Caco-2 (cell line): ENCODE data around the gene PLIN4. TPM values are rescaled to one million over a fixed set of nuclear protein-coding genes. Genes with fewer than 3 reads are reported as not detected.

Experiments used
- BruUV-seq: library from RNA; stranded (reverse); fragments of 400-500 nt; replicated peaks from 2 replicates; lab custom pipeline; 2021; lab: Mats Ljungman, UMichigan
- CTCF ChIA-PET: fragments of 300-600 bp; sonication (Branson Sonifier 250); formaldehyde crosslinking; loops from one replicate; lab custom pipeline; 2022; ENCODE audit warnings: antibody characterized with exemption; lab: Charles Lee
- POLR2A ChIA-PET: fragments of 300-600 bp; sonication (Branson Sonifier 250); formaldehyde crosslinking; loops from one replicate; lab custom pipeline; 2022; ENCODE audit warnings: antibody characterized with exemption; lab: Charles Lee
- DNase-seq, 2 experiments: peaks; one replicate each; pipeline versions ENCODE4 v3.0.0 to v3.0.0-alpha.2; 2020 to 2022
- H3K27me3 ChIP-seq: replicated peaks from 2 replicates; pipeline ENCODE4 v1.6.0; 2011; ENCODE audit warnings: low read length; ENCODE audit not compliant: control insufficient read depth, insufficient read depth
- H3K36me3 ChIP-seq: 2 replicates; pipeline ENCODE4 v1.5.1; 2011; ENCODE audit warnings: low read length; ENCODE audit not compliant: control insufficient read depth, insufficient read depth
- H3K4me1 ChIP-seq: fragments of 250-450 bp; sonication (Bioruptor Pico); 2 replicates; pipeline ENCODE4 v1.5.1; 2020; ENCODE audit warnings: mild to moderate bottlenecking
- H3K4me3 ChIP-seq: 2 replicates; pipeline ENCODE4 v1.5.1; 2011; ENCODE audit warnings: low read depth, mild to moderate bottlenecking, control low read depth, low read length
- H3K9me3 ChIP-seq: fragments of 250-450 bp; sonication (Bioruptor Pico); 2 replicates; pipeline ENCODE4 v1.5.1; 2020; ENCODE audit warnings: mild to moderate bottlenecking, moderate library complexity
- H3K27ac Mint-ChIP-seq: one replicate; pipeline ENCODE4 v1.8.0; 2022; ENCODE audit warnings: mixed read lengths; ENCODE audit not compliant: unreplicated experiment
- H3K27me3 Mint-ChIP-seq: one replicate; pipeline ENCODE4 v1.8.0; 2022; ENCODE audit warnings: mixed read lengths; ENCODE audit not compliant: insufficient read depth, unreplicated experiment
- H3K36me3 Mint-ChIP-seq: one replicate; pipeline ENCODE4 v1.8.0; 2022; ENCODE audit warnings: mild to moderate bottlenecking, mixed read lengths; ENCODE audit not compliant: insufficient read depth, unreplicated experiment
- H3K4me1 Mint-ChIP-seq: one replicate; pipeline ENCODE4 v1.8.0; 2022; ENCODE audit warnings: low read depth, mixed read lengths; ENCODE audit not compliant: unreplicated experiment
- H3K4me3 Mint-ChIP-seq: one replicate; pipeline ENCODE4 v1.8.0; 2022; ENCODE audit warnings: mild to moderate bottlenecking, moderate library complexity, mixed read lengths; ENCODE audit not compliant: unreplicated experiment
- H3K9me3 Mint-ChIP-seq: one replicate; pipeline ENCODE4 v1.8.0; 2022; ENCODE audit warnings: mixed read lengths; ENCODE audit not compliant: unreplicated experiment
- intact Hi-C: fragments of 100-400 bp; cut with micrococcal nuclease; formaldehyde crosslinking; loops from one replicate; pipeline ENCODE4 v1.10.0; 2022; ENCODE audit not compliant: unreplicated experiment
- total RNA-seq: library from RNA; stranded (reverse); gene quantifications from 2 replicates; pipeline ENCODE4 v1.2.3, GENCODE V29; 2022
- TF ChIP-seq, protein P1 (sequence below), 2 experiments: fragments of 200-600 bp in 1 of 2; IDR thresholded peaks; 1 replicate in 1 of 2; 2 replicates in 1 of 2; pipeline versions ENCODE4 v1.5.1 to v1.8.0; 2011 to 2022; ENCODE audit warnings: antibody characterized with exemption in 1 of 2, control low read depth in 1 of 2, inconsistent platforms in 1 of 2, low read depth in 1 of 2, low read length in 1 of 2, mild to moderate bottlenecking in 1 of 2, moderate library complexity in 1 of 2; ENCODE audit not compliant: insufficient read depth in 1 of 2, severe bottlenecking in 1 of 2, unreplicated experiment in 1 of 2

Gene PLIN4
- total RNA-seq, 1 experiment from 2014 or later = 0.09 TPM

DNA sequence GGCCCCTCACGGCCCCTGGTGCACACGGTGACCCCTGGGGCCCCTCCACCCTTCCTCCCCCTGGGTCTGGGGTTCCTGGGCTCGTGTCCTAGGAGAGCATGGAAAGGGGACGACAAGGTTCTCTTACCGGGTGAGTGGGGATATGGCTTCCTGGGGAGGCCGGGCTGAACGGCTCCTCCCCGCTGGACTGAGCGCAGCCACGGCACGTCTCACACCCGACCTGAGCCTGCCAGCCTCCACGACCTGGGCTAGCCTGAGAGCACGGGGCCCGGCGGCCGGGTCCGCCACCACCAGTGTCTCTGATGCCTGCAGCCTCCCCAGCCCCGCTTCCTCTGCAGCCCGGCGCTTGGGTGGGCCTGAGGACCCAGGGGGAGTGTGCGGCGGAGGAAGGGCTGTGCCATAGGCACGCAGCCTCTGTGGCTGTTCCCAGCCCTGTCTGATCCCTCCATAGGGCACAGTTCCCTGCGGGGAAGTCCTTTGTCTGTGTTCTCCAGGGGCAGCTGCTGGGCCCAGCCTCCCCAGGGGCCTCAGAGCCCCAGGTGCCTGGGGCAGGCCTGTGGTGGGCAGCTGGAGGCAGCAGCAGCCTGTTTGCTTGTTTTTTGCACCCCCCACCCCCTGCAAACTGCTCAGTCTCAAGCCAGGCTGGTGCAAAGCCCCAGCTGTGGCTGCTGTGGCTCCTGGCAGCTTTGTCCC, 15.0 kb downstream of the PLIN4 start:
- ChIA-PET CTCF (no interaction called here), POLR2A (no interaction called here)
- H3K4me3 ChIP-seq = no peak overlapping the region
- BruUV-seq = no TSS peak
- Mint-ChIP-seq H3K36me3 (peaks cover 37% of the 10 kb centered on the region), H3K27me3 (no peaks in the 10 kb centered on the region), H3K9me3 (no peaks in the 10 kb centered on the region), H3K4me1 (no peaks in the 10 kb centered on the region), H3K27ac (no peak overlapping the region), H3K4me3 (no peak overlapping the region)
- H3K27me3 ChIP-seq = no peaks in the 10 kb centered on the region
- no peaks in the 10 kb centered on the region for H3K36me3 ChIP-seq
- H3K4me1 ChIP-seq = no peaks in the 10 kb centered on the region
- TF ChIP-seq, protein P1, sequence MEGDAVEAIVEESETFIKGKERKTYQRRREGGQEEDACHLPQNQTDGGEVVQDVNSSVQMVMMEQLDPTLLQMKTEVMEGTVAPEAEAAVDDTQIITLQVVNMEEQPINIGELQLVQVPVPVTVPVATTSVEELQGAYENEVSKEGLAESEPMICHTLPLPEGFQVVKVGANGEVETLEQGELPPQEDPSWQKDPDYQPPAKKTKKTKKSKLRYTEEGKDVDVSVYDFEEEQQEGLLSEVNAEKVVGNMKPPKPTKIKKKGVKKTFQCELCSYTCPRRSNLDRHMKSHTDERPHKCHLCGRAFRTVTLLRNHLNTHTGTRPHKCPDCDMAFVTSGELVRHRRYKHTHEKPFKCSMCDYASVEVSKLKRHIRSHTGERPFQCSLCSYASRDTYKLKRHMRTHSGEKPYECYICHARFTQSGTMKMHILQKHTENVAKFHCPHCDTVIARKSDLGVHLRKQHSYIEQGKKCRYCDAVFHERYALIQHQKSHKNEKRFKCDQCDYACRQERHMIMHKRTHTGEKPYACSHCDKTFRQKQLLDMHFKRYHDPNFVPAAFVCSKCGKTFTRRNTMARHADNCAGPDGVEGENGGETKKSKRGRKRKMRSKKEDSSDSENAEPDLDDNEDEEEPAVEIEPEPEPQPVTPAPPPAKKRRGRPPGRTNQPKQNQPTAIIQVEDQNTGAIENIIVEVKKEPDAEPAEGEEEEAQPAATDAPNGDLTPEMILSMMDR (IDR thresholded peaks at IDR 0.05; ENCODE audit: insufficient read depth in 1 of 2, low read depth in 1 of 2, low read length in 1 of 2, severe bottlenecking in 1 of 2, unreplicated experiment in 1 of 2) = no peak
- DNase-seq = no peak
- no peaks in the 10 kb centered on the region for H3K9me3 ChIP-seq
- intact Hi-C loops = no loop called here

DNA sequence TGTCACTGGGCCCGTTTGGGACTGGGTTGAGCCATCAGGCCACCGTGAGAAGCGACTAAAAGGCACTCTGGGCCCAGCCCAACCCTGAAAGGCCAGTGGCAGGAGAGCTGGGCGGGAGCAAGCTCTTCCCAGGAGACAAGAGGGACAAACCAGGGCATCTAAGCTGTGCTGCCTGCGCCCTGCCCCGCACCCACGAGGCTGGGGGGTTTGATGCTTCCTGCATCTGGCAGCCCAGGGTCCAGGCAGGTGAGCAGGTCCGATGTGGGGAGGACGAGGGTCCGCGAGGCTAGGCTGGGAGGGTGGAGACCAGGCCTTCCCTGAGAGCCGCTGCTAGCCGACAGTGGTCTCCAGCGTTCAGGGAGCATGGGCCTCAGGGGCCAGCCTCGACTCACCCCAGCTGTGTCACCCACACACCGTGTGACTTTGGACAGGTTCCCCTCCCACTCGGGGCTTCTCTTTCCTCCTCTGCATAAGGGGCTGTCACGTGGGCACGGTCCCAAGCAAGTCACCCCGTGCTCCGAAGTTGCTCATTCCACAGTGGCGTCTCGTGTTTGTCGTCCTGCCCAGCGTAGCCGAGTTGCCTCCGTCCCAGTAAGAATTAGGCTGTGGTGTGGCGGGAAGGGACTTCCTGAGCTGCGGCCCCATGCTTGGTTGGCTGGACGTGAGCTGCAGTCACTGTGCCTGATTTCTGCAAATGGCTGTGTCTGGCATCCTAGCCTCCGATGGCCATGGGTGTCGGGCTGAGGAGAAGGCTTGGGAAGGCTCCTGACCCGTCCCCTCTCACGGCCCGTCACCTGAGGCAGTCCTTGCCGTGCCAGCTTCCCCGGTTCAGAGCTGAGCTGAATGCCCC, 15.8 kb downstream of the PLIN4 start:
- ChIA-PET CTCF (no interaction called here), POLR2A (no interaction called here)
- BruUV-seq = no TSS peak

DNA sequence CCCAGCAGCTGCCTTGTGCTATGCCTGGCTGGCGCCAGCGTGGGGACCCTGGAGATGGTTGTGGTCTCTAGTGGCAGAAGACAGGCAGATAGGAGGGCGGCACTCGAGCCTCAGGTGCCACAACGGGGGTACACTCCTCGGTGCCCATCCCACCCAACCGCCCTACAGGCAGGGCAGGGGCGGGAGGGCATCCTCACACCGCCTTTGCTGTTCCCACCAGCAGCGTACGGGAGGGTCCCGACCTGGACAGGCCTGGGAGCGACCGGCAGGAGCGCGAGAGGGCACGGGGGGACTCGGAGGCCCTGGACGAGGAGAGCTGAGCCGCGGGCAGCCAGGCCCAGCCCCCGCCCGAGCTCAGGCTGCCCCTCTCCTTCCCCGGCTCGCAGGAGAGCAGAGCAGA, 16.6 kb downstream of the PLIN4 start:
- no peaks in the 10 kb centered on the region for H3K4me1 Mint-ChIP-seq
- Histone ChIP-seq H3K27me3 (no peaks in the 10 kb centered on the region), H3K9me3 (no peaks in the 10 kb centered on the region), H3K4me1 (no peaks in the 10 kb centered on the region), H3K36me3 (no peaks in the 10 kb centered on the region), H3K4me3 (no peak overlapping the region)
- intact Hi-C loops = no loop called here
- CTCF ChIA-PET = interaction anchor here (0.7 kb wide), 1 partner anchor 24 kb away, joined by 3 read pairs; no protein-coding TSS in a partner anchor
- H3K27ac Mint-ChIP-seq = no peak overlapping the region
- POLR2A ChIA-PET = no interaction called here
- H3K27me3 Mint-ChIP-seq = no peaks in the 10 kb centered on the region
- H3K4me3 Mint-ChIP-seq = no peak overlapping the region
- no peak for DNase-seq
- TF ChIP-seq, protein P1 (IDR thresholded peaks at IDR 0.05; ENCODE audit: insufficient read depth in 1 of 2, low read depth in 1 of 2, low read length in 1 of 2, severe bottlenecking in 1 of 2, unreplicated experiment in 1 of 2) = no peak
- no peaks in the 10 kb centered on the region for H3K9me3 Mint-ChIP-seq
- BruUV-seq = no TSS peak
- H3K36me3 Mint-ChIP-seq = peaks cover 26% of the 10 kb centered on the region

More for the DNA sequence above, 15.8 kb downstream of the PLIN4 start:
- Mint-ChIP-seq H3K27me3 (no peaks in the 10 kb centered on the region), H3K4me3 (no peak overlapping the region), H3K4me1 (no peaks in the 10 kb centered on the region), H3K36me3 (peaks cover 33% of the 10 kb centered on the region), H3K9me3 (no peaks in the 10 kb centered on the region), H3K27ac (no peak overlapping the region)
- Histone ChIP-seq H3K4me3 (no peak overlapping the region), H3K4me1 (no peaks in the 10 kb centered on the region), H3K9me3 (no peaks in the 10 kb centered on the region), H3K36me3 (no peaks in the 10 kb centered on the region), H3K27me3 (no peaks in the 10 kb centered on the region)
- no peak for DNase-seq
- TF ChIP-seq, protein P1 (IDR thresholded peaks at IDR 0.05; ENCODE audit: insufficient read depth in 1 of 2, low read depth in 1 of 2, low read length in 1 of 2, severe bottlenecking in 1 of 2, unreplicated experiment in 1 of 2) = no peak
- intact Hi-C loops = no loop called here
